ENCODE results near the gene TCEAL9. TPM values are rescaled to one million over a fixed set of nuclear protein-coding genes. Genes with fewer than 3 reads are reported as not detected.

TCEAL9 gene
- total RNA-seq, 2 experiments from 2014 or later, result 2.0 TPM; not detected in 1

DNA sequence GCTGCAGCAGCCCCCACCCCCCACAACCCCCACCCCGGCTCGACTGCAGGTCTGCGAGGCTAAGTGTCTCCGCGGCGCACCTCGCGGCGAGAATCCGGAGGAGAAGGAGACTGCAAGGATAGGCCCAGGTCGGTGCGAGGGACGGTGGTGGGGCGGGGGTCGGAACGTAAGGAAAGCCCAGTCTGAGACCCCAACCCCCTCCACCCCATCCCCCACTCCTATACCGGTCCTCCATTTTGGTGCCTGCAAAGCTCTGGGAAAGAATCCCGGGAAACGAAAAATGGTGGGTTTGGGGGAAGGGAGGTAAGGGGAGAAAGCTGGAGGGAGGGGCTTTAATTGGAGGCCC lies 20.6 kb downstream of the TCEAL9 start:
- no peaks in the 10 kb centered on the region for H3K79me2 ChIP-seq (ENCODE audit: insufficient read depth, low read depth, low read length)
- H3K9me3 ChIP-seq (ENCODE audit: low read length), result no peaks in the 10 kb centered on the region
- TF ChIP-seq, protein P1, sequence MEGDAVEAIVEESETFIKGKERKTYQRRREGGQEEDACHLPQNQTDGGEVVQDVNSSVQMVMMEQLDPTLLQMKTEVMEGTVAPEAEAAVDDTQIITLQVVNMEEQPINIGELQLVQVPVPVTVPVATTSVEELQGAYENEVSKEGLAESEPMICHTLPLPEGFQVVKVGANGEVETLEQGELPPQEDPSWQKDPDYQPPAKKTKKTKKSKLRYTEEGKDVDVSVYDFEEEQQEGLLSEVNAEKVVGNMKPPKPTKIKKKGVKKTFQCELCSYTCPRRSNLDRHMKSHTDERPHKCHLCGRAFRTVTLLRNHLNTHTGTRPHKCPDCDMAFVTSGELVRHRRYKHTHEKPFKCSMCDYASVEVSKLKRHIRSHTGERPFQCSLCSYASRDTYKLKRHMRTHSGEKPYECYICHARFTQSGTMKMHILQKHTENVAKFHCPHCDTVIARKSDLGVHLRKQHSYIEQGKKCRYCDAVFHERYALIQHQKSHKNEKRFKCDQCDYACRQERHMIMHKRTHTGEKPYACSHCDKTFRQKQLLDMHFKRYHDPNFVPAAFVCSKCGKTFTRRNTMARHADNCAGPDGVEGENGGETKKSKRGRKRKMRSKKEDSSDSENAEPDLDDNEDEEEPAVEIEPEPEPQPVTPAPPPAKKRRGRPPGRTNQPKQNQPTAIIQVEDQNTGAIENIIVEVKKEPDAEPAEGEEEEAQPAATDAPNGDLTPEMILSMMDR (conservative IDR thresholded peaks at IDR 0.05; ENCODE audit: low read length), result no peak
- no peak for TF ChIP-seq EZH2phosphoT487 (IDR thresholded peaks at IDR 0.05; ENCODE audit: borderline replicate concordance, low read depth, low read length)
- H3K4me1 ChIP-seq (ENCODE audit: insufficient read depth, low read length, poor library complexity, severe bottlenecking), result no peaks in the 10 kb centered on the region
- no peaks in the 10 kb centered on the region for H3K36me3 ChIP-seq (ENCODE audit: insufficient read depth, low read length)
- no TSS peak for BruUV-seq (replicated peaks)
- no peak overlapping the region for H3K4me3 ChIP-seq (ENCODE audit: low read depth, low read length, poor library complexity, severe bottlenecking)
- intact Hi-C loops (cut with micrococcal nuclease; ENCODE audit: unreplicated experiment), result no loop called here
- no peak for DNase-seq (ENCODE audit: low spot score)
- CTCF ChIA-PET (ENCODE audit: unreplicated experiment), result no interaction called here
- no peak overlapping the region for H2AFZ ChIP-seq (ENCODE audit: low read length)
- H3K4me2 ChIP-seq (ENCODE audit: low read length), result no peak overlapping the region
- no peak overlapping the region for H3K27ac ChIP-seq (ENCODE audit: low read depth, low read length, poor library complexity, severe bottlenecking)
- H4K20me1 ChIP-seq (ENCODE audit: insufficient read depth, low read length), result no peaks in the 10 kb centered on the region
- POLR2A ChIA-PET, result no interaction called here
- no peaks in the 10 kb centered on the region for H3K9me2 ChIP-seq (ENCODE audit: insufficient read depth, low read length)

DNA sequence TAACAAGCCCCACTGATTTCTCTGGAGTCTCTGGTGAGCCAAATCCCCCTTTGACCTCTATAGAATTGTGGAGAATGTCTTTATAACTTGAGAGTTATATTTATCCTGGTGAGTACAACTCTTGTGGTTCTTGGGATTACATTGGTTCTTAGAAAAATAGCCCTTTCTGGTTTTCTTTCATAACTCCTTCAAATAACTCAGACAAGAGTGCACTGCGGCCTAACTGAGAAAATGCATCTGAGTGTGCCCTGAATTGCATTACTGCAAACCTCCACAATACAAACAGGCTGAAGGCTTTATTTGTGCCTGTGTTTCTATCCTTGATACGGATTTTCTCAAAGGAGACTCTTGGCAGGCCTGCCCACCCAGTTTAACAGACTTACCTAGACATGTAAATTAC lies 22.7 kb downstream of the TCEAL9 start:
- Histone ChIP-seq H3K4me2 (ENCODE audit: low read length) (no peak overlapping the region), H4K20me1 (ENCODE audit: insufficient read depth, low read length) (no peaks in the 10 kb centered on the region), H3K27ac (ENCODE audit: low read depth, low read length, poor library complexity, severe bottlenecking) (no peak overlapping the region), H2AFZ (ENCODE audit: low read length) (no peak overlapping the region), H3K79me2 (ENCODE audit: insufficient read depth, low read depth, low read length) (no peaks in the 10 kb centered on the region), H3K36me3 (ENCODE audit: insufficient read depth, low read length) (no peaks in the 10 kb centered on the region), H3K4me3 (ENCODE audit: low read depth, low read length, poor library complexity, severe bottlenecking) (no peak overlapping the region), H3K9me3 (ENCODE audit: low read length) (no peaks in the 10 kb centered on the region), H3K4me1 (ENCODE audit: insufficient read depth, low read length, poor library complexity, severe bottlenecking) (no peaks in the 10 kb centered on the region), H3K9me2 (ENCODE audit: insufficient read depth, low read length) (no peaks in the 10 kb centered on the region)
- POLR2A ChIA-PET, result no interaction called here
- CTCF ChIA-PET (ENCODE audit: unreplicated experiment), result no interaction called here
- intact Hi-C loops (cut with micrococcal nuclease; ENCODE audit: unreplicated experiment), result no loop called here
- TF ChIP-seq, protein P1 (conservative IDR thresholded peaks at IDR 0.05; ENCODE audit: low read length), result no peak
- no peak for TF ChIP-seq EZH2phosphoT487 (IDR thresholded peaks at IDR 0.05; ENCODE audit: borderline replicate concordance, low read depth, low read length)
- no TSS peak for BruUV-seq (replicated peaks)
- no peak for DNase-seq (ENCODE audit: low spot score)

DNA sequence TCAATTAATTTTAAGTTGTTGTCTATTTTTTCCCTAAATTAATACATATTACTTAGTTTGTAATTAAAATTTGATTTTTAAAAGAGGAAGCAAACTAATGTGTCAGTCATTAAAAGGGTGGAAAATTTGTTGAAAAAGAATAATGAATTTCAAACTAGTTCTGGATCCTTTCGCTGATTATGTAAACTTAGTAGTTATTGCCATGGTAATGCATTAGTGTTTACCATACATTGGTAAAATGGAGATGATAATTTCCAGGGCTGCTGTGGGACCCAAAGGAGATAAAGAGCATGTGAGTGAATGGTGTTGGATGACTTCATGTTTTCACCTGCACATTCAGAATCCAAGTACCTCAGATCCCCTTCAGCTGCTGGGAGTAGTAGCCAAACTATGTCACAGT lies 26.6 kb downstream of the TCEAL9 start:
- CTCF ChIA-PET (ENCODE audit: unreplicated experiment), result no interaction called here

More for the DNA sequence above, 26.6 kb downstream of the TCEAL9 start:
- Histone ChIP-seq H3K36me3 (ENCODE audit: insufficient read depth, low read length) (no peaks in the 10 kb centered on the region), H3K4me1 (ENCODE audit: insufficient read depth, low read length, poor library complexity, severe bottlenecking) (no peaks in the 10 kb centered on the region), H4K20me1 (ENCODE audit: insufficient read depth, low read length) (no peaks in the 10 kb centered on the region), H3K79me2 (ENCODE audit: insufficient read depth, low read depth, low read length) (no peaks in the 10 kb centered on the region), H3K4me2 (ENCODE audit: low read length) (no peak overlapping the region), H3K27ac (ENCODE audit: low read depth, low read length, poor library complexity, severe bottlenecking) (no peak overlapping the region), H2AFZ (ENCODE audit: low read length) (no peak overlapping the region), H3K9me2 (ENCODE audit: insufficient read depth, low read length) (no peaks in the 10 kb centered on the region), H3K9me3 (ENCODE audit: low read length) (no peaks in the 10 kb centered on the region), H3K4me3 (ENCODE audit: low read depth, low read length, poor library complexity, severe bottlenecking) (no peak overlapping the region)
- no peak for TF ChIP-seq EZH2phosphoT487 (IDR thresholded peaks at IDR 0.05; ENCODE audit: borderline replicate concordance, low read depth, low read length)
- TF ChIP-seq, protein P1 (conservative IDR thresholded peaks at IDR 0.05; ENCODE audit: low read length), result no peak
- no peak for DNase-seq (ENCODE audit: low spot score)
- POLR2A ChIA-PET, result no interaction called here
- BruUV-seq (replicated peaks), result no TSS peak
- intact Hi-C loops (cut with micrococcal nuclease; ENCODE audit: unreplicated experiment), result no loop called here
